ENCODE data around the gene PACRG.
"Not testable (repeated sequence)": the region's sequence is repeated elsewhere in the genome, so short reads cannot be mapped to it uniquely, and the experiment has no call there.

Gene PACRG

GRCh38 chr6:162964488-162965140 lies 236.8 kb downstream of the PACRG start:
- H3K36me3 ChIP-seq (ENCODE audit: control insufficient read depth, insufficient read depth, low read length), result no peaks in the 10 kb centered on the region
- no peaks in the 10 kb centered on the region for H3K4me1 ChIP-seq (ENCODE audit: control insufficient read depth, insufficient read depth, low read length)
- H3K27me3 ChIP-seq (ENCODE audit: control insufficient read depth, insufficient read depth, low read length), result no peaks in the 10 kb centered on the region
- H3K27ac ChIP-seq (ENCODE audit: low read depth, low read length), result no peak overlapping the region
- H3K9me3 ChIP-seq (ENCODE audit: control insufficient read depth, insufficient read depth, low read depth, low read length), result no peaks in the 10 kb centered on the region
- H3K9ac ChIP-seq (ENCODE audit: low read length), result no peak overlapping the region
- H3K4me3 ChIP-seq (ENCODE audit: low read depth, low read length), result no peak overlapping the region

GRCh38 chr6:162965366-162965765 lies 237.6 kb downstream of the PACRG start:
- no peaks in the 10 kb centered on the region for H3K9me3 ChIP-seq (ENCODE audit: control insufficient read depth, insufficient read depth, low read depth, low read length)
- no peaks in the 10 kb centered on the region for H3K27me3 ChIP-seq (ENCODE audit: control insufficient read depth, insufficient read depth, low read length)
- no peaks in the 10 kb centered on the region for H3K36me3 ChIP-seq (ENCODE audit: control insufficient read depth, insufficient read depth, low read length)
- H3K4me1 ChIP-seq (ENCODE audit: control insufficient read depth, insufficient read depth, low read length), result no peaks in the 10 kb centered on the region
- H3K27ac ChIP-seq (ENCODE audit: low read depth, low read length), result no peak overlapping the region
- H3K4me3 ChIP-seq (ENCODE audit: low read depth, low read length), result no peak overlapping the region
- no peak overlapping the region for H3K9ac ChIP-seq (ENCODE audit: low read length)

DNA sequence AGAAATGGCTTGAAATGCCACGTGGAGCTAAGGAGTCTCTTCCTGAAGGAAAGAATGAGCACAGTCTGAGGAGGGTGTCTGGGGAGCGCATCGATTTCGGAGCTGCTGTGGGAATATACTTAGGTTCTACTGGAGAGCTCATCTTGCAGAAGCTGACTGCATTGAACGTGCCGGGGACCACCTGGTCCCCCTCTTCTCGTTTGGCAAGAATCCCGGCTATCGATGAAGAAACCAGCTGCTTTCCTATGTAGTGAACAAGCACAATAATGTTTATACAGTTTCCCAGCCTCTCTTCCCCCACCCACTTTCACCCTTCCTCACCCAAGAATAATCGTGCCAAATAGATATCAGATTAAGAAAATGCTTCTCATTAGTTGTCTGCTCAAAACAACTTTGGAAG lies 242.5 kb downstream of the PACRG start:
- Histone ChIP-seq H3K9me3 (ENCODE audit: control insufficient read depth, insufficient read depth, low read depth, low read length) (no peaks in the 10 kb centered on the region), H3K4me1 (ENCODE audit: control insufficient read depth, insufficient read depth, low read length) (no peaks in the 10 kb centered on the region), H3K27ac (ENCODE audit: low read depth, low read length) (no peak overlapping the region), H3K27me3 (ENCODE audit: control insufficient read depth, insufficient read depth, low read length) (no peaks in the 10 kb centered on the region), H3K4me3 (ENCODE audit: low read depth, low read length) (no peak overlapping the region), H3K9ac (ENCODE audit: low read length) (no peak overlapping the region), H3K36me3 (ENCODE audit: control insufficient read depth, insufficient read depth, low read length) (no peaks in the 10 kb centered on the region)

DNA sequence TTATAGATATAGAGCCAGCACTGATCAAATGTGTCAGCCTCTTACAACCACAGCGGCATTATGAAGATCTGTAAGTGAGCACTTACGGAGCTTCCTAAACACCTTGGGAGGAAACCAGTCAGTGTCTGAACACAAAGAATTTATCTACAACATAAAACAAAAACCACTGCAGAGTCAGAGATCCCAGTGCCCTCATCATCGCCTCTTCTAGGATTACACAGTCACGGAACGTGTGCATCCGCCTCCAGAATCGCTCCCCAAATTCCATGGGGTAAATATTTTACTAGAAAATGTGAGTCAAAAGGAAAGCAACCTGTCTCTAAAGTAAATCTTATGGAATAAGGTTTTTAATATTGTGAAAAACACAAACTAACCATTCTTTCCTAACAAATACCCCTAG lies 243.6 kb downstream of the PACRG start:
- Histone ChIP-seq H3K27ac (ENCODE audit: low read depth, low read length) (no peak overlapping the region), H3K36me3 (ENCODE audit: control insufficient read depth, insufficient read depth, low read length) (no peaks in the 10 kb centered on the region), H3K4me3 (ENCODE audit: low read depth, low read length) (no peak overlapping the region), H3K9me3 (ENCODE audit: control insufficient read depth, insufficient read depth, low read depth, low read length) (no peaks in the 10 kb centered on the region), H3K27me3 (ENCODE audit: control insufficient read depth, insufficient read depth, low read length) (no peaks in the 10 kb centered on the region), H3K9ac (ENCODE audit: low read length) (no peak overlapping the region), H3K4me1 (ENCODE audit: control insufficient read depth, insufficient read depth, low read length) (no peaks in the 10 kb centered on the region)

- Histone ChIP-seq H3K9ac (ENCODE audit: low read length) (no peak overlapping the region), H3K9me3 (ENCODE audit: control insufficient read depth, insufficient read depth, low read depth, low read length) (no peaks in the 10 kb centered on the region), H3K27ac (ENCODE audit: low read depth, low read length) (no peak overlapping the region), H3K4me3 (ENCODE audit: low read depth, low read length) (no peak overlapping the region), H3K4me1 (ENCODE audit: control insufficient read depth, insufficient read depth, low read length) (no peaks in the 10 kb centered on the region), H3K36me3 (ENCODE audit: control insufficient read depth, insufficient read depth, low read length) (no peaks in the 10 kb centered on the region), H3K27me3 (ENCODE audit: control insufficient read depth, insufficient read depth, low read length) (no peaks in the 10 kb centered on the region)
Observed at GRCh38 chr6:162973151-162973872, 245.5 kb downstream of the PACRG start.

DNA sequence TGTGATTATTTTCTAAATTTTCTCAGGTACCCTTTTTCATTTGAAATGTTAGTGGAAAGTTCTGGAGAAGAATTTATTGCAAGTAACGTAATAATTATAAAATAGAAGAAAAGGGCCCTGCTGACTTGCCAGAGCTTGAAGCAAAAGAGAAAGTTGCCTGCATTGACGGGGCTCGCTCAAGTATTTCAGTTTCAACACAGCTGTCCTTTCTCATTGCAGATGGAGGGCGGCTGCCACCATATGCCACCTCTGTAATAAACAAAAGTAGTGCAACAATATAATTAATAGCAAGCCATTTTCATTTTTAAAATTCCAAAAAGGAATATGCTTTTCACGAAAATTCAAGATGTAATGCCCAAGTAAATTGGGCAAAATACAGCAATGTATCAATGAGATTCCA lies 246.2 kb downstream of the PACRG start:
- H3K4me1 ChIP-seq (ENCODE audit: control insufficient read depth, insufficient read depth, low read length), result no peaks in the 10 kb centered on the region
- H3K9me3 ChIP-seq (ENCODE audit: control insufficient read depth, insufficient read depth, low read depth, low read length), result no peaks in the 10 kb centered on the region
- no peaks in the 10 kb centered on the region for H3K27me3 ChIP-seq (ENCODE audit: control insufficient read depth, insufficient read depth, low read length)
- no peaks in the 10 kb centered on the region for H3K36me3 ChIP-seq (ENCODE audit: control insufficient read depth, insufficient read depth, low read length)
- no peak overlapping the region for H3K4me3 ChIP-seq (ENCODE audit: low read depth, low read length)
- no peak overlapping the region for H3K27ac ChIP-seq (ENCODE audit: low read depth, low read length)
- H3K9ac ChIP-seq (ENCODE audit: low read length), result no peak overlapping the region

DNA sequence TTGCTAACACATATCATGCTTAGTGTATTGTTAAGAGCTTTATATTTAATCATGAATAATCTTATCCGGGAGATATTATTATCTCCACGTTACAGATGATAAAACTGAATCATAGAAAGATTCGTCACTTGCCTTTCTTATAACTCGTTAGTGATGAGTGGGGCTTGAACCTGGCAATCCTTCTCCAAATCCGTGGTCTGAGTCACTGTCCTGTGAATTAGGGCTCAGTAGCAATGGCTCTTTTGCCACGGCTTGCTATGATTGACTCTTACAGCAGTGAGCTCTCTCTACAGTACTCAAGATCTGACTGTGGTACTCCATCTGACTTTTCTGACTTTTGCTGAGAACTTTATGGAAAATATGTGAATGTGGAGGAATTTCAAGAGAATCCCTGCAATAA lies 246.9 kb downstream of the PACRG start:
- Histone ChIP-seq H3K36me3 (ENCODE audit: control insufficient read depth, insufficient read depth, low read length) (no peaks in the 10 kb centered on the region), H3K9ac (ENCODE audit: low read length) (no peak overlapping the region), H3K27me3 (ENCODE audit: control insufficient read depth, insufficient read depth, low read length) (no peaks in the 10 kb centered on the region), H3K4me1 (ENCODE audit: control insufficient read depth, insufficient read depth, low read length) (no peaks in the 10 kb centered on the region), H3K4me3 (ENCODE audit: low read depth, low read length) (no peak overlapping the region), H3K9me3 (ENCODE audit: control insufficient read depth, insufficient read depth, low read depth, low read length) (no peaks in the 10 kb centered on the region), H3K27ac (ENCODE audit: low read depth, low read length) (no peak overlapping the region)

- no peak overlapping the region for H3K4me3 ChIP-seq (ENCODE audit: low read depth, low read length)
- H3K27me3 ChIP-seq (ENCODE audit: control insufficient read depth, insufficient read depth, low read length), result no peaks in the 10 kb centered on the region
- H3K9me3 ChIP-seq (ENCODE audit: control insufficient read depth, insufficient read depth, low read depth, low read length), result no peaks in the 10 kb centered on the region
Observed at GRCh38 chr6:162976141-162976540, 248.4 kb downstream of the PACRG start.

DNA sequence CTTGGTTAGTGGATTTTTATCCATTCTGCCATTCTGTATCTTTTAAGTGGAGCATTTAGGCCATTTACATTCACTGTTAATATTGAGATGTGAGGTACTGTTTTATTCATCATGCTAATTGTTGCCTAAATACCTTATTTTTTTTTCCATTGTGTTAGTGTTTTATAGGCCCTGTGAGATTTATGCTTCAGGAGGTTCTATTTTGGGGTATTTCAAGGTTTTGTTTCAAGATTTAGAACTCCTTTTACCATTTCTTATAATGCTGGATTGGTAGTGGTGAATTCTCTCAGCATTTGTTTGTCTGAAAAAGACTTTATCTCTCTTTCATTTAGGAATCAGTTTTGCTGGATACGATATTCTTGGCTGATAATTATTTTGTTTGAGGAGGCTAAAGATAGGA lies 255.5 kb downstream of the PACRG start:
- not testable (repeated sequence) for H3K4me1 ChIP-seq (ENCODE audit: control insufficient read depth, insufficient read depth, low read length); H3K9ac ChIP-seq (ENCODE audit: low read length); H3K27ac ChIP-seq (ENCODE audit: low read depth, low read length); H3K4me3 ChIP-seq (ENCODE audit: low read depth, low read length); H3K9me3 ChIP-seq (ENCODE audit: control insufficient read depth, insufficient read depth, low read depth, low read length); H3K36me3 ChIP-seq (ENCODE audit: control insufficient read depth, insufficient read depth, low read length); H3K27me3 ChIP-seq (ENCODE audit: control insufficient read depth, insufficient read depth, low read length)

More at GRCh38 chr6:162976141-162976540, 248.4 kb downstream of the PACRG start:
- no peaks in the 10 kb centered on the region for H3K36me3 ChIP-seq (ENCODE audit: control insufficient read depth, insufficient read depth, low read length)
- no peak overlapping the region for H3K27ac ChIP-seq (ENCODE audit: low read depth, low read length)
- no peak overlapping the region for H3K9ac ChIP-seq (ENCODE audit: low read length)
- no peaks in the 10 kb centered on the region for H3K4me1 ChIP-seq (ENCODE audit: control insufficient read depth, insufficient read depth, low read length)

- no peak overlapping the region for H3K27ac ChIP-seq (ENCODE audit: low read depth, low read length)
- H3K4me1 ChIP-seq (ENCODE audit: control insufficient read depth, insufficient read depth, low read length), result no peaks in the 10 kb centered on the region
- H3K9me3 ChIP-seq (ENCODE audit: control insufficient read depth, insufficient read depth, low read depth, low read length), result no peaks in the 10 kb centered on the region
- H3K27me3 ChIP-seq (ENCODE audit: control insufficient read depth, insufficient read depth, low read length), result no peaks in the 10 kb centered on the region
- no peak overlapping the region for H3K9ac ChIP-seq (ENCODE audit: low read length)
- H3K36me3 ChIP-seq (ENCODE audit: control insufficient read depth, insufficient read depth, low read length), result no peaks in the 10 kb centered on the region
- H3K4me3 ChIP-seq (ENCODE audit: low read depth, low read length), result no peak overlapping the region
Observed at GRCh38 chr6:162998777-162999176, 271.0 kb downstream of the PACRG start.

DNA sequence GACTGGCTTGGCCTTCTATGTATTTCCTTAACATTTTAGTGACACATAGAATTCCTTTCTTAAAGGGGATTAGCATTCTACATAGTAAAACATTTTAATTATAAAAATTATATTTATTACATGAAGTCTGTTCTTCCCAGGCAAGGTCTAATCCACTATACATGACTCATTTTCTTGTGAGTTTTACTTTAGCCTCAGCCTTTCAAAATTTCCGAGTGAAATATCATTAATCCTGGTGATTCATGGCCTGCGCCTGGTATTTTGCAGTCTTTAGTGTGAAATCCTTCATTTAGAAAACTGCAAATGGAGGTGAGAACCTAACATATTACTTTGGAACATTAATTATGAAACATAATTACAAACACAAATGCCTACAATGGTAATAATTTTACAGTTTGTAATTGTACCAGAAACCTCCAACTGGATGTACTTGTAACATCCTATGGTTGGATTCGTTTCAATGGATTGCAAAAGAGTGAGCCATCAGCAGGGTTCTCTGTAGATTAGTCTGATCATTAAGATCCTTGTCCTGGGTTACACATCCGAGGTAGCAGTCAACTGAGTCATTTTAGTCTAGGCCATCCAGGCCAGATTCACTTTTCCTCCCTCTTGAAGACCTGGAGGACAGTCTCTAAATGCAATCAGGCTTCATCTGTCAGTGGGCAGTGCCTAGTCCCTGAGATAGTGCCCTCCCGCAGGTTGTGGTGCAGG lies 272.0 kb downstream of the PACRG start:
- Histone ChIP-seq H3K4me1 (ENCODE audit: control insufficient read depth, insufficient read depth, low read length) (no peaks in the 10 kb centered on the region), H3K27ac (ENCODE audit: low read depth, low read length) (no peak overlapping the region), H3K27me3 (ENCODE audit: control insufficient read depth, insufficient read depth, low read length) (no peaks in the 10 kb centered on the region), H3K36me3 (ENCODE audit: control insufficient read depth, insufficient read depth, low read length) (no peaks in the 10 kb centered on the region), H3K9ac (ENCODE audit: low read length) (no peak overlapping the region), H3K9me3 (ENCODE audit: control insufficient read depth, insufficient read depth, low read depth, low read length) (no peaks in the 10 kb centered on the region), H3K4me3 (ENCODE audit: low read depth, low read length) (no peak overlapping the region)

All from HUES6 (cell line).